NCI-H2196 (cell line): ENCODE data around the gene NXN.
A peak's percentile ranks its signal among the peaks of the same experiment; 100 is the strongest.
"Not testable (repeated sequence)": the region's sequence is repeated elsewhere in the genome, so short reads cannot be mapped to it uniquely, and the experiment has no call there.

Experiments used
- DNase-seq: peaks from one replicate; lab custom pipeline; 2025; ENCODE audit not compliant: unreplicated experiment; lab: John Stamatoyannopoulos, UW

NXN gene

DNA sequence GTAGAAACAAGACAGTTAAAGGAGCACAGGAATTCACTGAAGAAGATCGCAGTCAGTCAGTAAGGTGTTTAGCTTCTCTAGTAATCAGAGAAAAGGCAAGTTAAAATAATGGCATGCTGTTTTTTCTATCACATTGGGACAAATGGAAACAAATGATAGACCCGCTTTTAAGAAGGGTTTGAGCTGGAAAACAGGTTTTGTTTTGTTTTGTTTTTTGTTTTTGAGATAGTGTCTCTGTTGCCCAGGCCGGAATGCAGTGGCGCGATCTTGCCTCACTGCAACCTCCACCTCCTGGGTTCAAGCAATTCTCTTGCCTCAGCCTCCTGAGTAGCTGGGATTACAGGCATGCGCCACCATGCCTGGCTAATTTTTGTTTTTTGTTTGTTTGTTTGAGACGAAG is 193.7 kb downstream of the NXN start:
- not testable (repeated sequence) for DNase-seq

DNA sequence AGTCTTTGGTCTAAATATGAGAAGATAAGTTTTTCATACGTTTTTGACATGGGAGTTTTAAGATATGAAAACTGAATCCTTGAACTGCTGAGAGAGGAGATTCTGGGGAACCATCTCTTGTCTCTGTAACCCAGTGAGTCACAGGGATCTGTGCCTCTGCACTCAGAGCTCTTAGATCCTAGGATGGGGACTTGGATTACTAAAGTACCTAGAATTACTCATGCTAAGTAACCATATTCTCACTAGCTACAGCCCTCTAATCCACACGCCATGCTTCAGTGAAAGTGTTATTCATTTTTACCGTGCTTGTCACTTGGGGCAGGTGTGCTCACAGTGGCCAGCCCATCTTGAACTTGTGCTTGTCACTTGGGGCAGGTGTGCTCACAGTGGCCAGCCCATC is 195.4 kb downstream of the NXN start:
- no peak for DNase-seq

DNA sequence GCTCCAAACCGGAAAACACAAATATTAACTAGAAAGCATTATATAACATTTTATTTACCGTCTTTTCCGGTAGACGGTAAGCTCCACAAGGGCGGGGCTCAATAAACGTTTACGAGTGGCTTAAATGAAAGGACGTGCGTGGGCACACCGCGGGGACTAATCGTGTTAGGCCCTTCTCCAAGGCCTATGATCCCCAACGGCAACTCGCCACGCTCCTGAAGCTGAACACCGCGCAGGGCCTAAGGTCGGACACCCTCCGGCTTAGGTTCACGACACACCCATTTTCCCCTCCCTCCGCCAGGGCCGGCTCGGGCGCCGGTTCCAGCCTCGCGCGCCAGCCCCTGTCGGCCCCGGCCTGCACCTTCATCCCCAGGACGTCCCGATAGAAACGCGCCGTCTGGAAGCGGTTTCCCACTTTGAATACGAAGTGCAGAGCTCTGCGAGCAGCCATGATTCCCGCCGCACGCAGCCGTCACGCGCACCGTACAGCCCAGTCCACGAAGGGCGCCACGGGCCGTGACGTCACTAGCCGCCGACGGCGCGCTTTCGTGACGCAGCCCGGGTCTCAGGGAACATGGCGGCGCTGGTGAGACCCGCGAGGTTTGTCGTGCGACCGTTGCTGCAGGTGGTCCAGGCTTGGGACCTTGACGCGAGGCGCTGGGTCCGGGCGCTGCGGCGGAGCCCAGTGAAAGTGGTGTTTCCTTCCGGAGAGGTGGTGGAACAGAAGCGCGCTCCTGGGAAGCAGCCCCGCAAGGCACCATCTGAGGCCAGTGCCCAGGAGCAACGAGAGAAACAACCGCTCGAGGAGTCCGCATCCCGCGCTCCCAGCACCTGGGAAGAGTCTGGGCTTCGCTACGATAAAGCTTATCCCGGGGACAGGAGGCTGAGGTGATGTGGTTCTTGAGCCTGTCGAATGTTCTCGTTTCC is 197.5 kb downstream of the NXN start, which contains the start of the genes GLOD4 and MRM3:
Gene GLOD4 (minus strand): TSS at position 476 of the 927 bp plus-strand sequence. CDS start 25 bp downstream, at position 451.
Gene MRM3 (plus strand): TSS at position 549 of the 927 bp plus-strand sequence. CDS start 26 bp downstream, at position 575.
- DNase-seq: peak; percentile 63

DNA sequence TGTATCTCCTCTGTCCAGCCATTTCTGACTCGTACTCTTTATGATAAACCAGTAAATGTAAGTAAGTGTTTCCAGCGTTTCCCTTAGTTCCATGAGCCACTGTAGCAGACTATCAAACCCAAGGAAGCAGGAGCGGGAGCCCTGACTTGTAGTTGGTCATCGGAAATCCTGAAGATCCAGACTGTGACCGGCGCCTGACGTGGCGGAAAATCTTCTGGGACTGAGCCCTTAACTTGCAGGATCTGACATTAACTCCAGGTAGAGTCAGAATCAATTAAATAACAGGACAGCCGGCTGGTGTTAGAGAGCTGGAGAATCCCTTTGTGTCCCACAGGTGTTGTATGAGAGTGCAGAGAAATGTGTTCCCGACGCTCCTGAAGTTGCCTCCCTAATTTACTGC is 201.5 kb downstream of the NXN start:
- no peak for DNase-seq

DNA sequence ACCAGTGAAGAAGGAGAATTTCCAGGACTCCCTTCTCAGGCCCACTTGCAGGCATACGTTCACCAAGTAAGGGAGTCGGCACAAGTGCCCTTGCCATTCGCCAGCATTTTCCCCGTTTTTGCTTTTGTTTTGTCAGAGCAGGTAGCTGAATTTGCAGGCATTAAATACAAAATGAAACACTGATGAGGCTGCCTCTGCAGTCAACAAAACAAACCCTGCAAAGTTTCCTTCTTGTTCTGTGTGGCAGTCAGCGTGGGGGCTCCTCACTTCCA is 205.3 kb downstream of the NXN start:
- DNase-seq: no peak

DNA sequence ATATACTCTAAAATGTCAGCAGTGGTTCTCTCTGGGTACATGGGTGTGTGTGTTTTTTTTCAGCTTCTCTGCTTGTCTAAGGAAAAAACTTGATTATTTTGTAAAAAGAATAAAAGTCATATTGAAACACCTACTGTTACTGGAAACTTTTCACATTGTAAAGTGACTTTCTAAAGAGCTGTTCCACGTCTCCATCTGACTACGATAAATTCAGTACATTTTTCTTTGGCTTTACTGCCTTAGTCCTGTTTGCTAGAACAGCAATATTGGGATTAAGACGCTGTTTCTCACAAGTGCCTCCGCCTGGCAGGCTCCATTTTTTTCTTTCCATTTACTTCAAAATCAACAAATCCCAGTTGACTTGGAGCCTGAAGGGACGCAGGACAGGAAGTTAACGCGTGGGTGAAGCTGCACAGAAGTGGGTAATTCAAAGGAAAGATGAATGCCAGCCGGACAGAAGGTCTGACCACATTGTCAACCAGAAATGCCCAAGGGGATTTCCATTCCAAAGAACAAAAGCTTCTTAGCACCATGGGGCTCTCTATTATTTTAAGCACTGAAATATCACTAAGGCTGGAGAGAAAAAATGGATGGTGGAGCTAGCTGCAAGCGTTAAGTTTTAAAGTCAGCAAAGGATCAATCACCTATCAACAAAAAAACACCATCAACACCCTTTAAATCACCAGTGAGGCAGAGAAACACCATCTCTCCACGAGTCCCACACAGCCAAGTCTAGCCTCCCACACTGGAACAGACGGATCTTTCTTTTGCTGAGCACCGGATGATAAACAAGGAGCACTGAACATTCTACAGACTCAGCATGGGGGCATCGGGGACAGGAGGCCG is 205.9 kb downstream of the NXN start:
- DNase-seq: no peak

DNA sequence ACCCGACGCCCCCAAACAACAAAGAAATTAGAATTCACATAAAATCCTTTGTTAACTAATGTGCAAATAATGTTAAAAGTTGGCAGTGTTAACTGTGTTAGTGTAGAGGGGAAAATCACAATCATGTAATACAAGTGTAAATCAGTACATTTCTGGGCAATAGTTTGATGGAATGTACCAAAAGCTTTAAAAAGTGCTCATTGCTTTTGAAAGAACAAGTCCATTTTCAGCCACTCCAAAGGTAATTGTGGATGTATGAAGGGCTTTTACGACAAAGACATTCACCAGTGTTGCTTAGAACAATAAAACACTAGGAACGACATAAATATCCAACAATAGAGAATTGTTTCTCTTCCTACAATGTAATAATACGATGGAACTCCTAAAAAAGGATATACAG is 206.6 kb downstream of the NXN start:
- no peak for DNase-seq

DNA sequence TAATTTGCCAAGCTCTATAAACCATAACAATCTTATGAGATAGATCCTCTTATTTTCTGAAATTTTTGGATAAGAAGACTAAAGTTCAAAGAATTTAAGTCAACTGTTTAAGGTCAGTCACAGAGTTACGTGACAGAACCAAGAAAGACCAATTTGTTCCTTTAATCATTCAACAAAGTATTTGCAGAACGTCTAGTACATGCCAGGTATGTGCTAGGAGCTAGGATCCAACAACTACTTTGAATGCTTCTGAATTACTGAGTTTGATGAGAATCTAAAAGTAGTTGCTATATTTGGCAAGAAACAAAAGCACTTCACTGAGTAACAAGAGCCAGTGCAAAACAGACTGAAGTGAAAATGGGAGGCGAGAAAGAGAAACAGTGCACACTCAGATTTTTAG is 212.5 kb downstream of the NXN start:
- no peak for DNase-seq

DNA sequence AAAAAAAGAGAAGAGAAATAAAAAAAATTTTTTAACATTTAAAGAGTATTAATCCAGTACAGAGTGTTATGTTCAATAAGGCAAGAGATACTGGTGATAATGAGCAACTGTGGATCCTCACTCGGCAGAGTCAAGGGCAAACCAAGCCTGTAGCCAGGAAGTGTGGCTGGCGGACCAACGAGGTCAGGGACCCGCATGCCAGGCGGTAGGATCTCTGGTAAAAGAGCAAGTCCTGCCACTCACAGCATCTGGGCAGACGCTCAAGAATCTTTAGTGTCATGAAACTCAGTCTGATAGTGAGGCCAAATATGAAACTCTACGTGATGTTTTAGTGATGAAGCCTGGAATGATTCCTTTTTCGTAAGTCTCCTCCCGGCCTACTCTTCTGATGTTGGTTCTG is 219.2 kb downstream of the NXN start:
- DNase-seq: no peak

DNA sequence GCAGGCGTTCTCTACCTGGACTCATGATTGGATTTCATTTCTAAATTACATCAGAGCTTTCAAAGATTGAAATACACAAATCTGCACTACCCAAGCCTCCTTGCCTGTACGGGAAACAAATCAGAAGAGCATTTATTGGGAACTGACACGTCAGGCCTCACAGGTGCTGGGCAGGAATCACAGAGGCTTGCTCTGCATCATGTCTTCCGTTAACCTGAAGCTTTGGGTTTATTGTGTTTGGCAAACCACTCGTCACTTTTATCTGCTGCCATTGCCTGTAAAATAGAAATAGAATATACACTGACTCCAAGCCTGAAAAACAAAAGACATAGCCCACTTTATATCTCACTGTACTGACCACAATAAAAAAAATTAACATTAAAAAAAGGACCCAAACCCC is 219.6 kb downstream of the NXN start:
- no peak for DNase-seq

DNA sequence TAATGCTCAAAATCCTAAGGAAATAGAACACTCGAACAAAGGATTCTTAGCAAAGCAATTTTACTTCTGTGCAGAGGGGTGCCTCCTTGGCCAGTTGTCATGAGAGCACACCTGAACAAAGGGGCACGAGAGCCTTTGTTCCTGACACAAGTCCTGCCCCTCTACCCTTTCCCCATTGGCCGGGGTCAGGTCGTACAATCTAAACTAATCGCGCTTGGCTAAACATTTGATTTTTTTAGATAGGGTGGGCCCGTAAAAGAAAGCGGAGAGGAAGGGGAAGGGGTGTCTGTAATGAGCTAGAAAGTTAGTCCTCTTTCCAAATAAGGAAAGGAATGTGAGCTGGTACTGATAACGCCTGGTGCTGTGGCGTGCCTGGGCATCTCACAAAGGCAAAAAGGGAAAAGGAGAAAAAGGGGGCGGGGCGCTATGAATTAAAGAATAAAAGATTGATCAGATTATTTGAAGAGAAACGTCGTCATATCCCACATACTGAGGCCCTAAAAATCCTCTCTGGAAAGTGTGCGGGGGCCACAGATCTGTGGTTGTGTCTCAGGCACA is 223.5 kb downstream of the NXN start:
- not testable (repeated sequence) for DNase-seq

DNA sequence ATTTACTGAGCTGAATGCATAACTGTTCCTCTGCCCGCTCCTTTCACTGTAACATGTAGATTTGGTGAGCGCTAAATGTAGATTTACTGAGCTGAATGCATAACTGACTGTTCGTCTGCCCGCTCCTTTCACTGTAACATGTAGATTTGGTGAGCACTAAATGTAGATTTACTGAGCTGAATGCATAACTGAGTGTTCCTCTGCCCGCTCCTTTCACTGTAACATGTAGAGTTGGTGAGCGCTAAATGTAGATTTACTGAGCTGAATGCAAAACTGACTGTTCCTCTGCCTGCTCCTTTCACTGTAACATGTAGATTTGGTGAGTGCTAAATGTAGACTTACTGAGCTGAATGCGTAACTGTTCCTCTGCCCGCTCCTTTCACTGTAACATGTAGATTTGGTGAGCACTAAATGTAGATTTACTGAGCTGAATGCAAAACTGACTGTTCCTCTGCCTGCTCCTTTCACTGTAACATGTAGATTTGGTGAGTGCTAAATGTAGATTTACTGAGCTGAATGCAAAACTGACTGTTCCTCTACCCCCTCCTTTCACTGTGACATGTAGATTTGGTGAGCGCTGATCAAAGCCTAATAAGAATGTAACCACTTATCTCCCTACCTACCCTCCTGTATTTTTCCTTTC is 224.1 kb downstream of the NXN start:
- not testable (repeated sequence) for DNase-seq

DNA sequence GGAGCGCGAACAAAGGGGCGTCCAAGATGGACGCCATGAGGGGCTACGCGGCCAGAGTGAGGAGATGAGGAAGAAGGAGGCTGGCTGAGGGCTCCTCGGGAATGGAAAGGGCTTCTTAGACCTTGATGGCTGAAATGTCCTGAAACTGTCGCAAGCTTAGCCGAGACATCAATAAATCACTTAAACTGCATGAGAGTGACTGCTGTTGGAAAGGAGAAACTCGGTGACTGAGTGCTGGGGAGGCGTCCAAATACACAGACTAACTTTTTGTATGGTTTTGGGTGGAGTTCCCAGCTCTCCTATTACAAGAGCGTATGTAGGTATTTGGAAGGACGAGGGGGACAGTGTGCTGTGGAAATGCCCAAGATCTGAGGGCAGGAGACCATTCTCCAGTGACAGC is 226.2 kb downstream of the NXN start:
- no peak for DNase-seq

DNA sequence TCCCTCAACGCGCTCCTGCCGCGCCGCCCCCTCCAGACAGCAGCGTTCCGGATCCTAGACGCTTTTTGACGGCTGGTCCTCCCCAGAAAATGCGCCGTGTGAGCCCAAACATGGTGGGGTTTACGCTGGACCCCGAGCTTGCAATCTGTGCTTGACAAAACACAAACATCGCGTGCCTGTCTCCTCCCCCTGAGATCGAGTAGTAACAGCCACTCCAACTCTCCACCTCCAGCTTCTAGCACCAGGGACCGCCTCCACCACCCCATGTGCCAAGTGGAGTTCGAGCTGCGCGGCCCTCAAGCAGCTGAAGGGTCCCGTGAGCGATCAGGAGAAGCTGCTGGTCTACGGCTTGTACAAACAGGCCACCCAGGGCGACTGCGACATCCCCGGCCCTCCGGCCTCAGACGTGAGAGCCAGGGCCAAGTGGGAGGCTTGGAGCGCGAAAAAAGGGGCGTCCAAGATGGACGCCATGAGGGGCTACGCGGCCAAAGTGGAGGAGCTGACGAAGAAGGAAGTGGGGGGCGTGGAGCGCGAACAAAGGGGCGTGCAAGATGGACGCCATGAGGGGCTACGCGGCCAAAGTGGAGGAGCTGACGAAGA is 226.9 kb downstream of the NXN start:
- DNase-seq: peak; percentile 8

DNA sequence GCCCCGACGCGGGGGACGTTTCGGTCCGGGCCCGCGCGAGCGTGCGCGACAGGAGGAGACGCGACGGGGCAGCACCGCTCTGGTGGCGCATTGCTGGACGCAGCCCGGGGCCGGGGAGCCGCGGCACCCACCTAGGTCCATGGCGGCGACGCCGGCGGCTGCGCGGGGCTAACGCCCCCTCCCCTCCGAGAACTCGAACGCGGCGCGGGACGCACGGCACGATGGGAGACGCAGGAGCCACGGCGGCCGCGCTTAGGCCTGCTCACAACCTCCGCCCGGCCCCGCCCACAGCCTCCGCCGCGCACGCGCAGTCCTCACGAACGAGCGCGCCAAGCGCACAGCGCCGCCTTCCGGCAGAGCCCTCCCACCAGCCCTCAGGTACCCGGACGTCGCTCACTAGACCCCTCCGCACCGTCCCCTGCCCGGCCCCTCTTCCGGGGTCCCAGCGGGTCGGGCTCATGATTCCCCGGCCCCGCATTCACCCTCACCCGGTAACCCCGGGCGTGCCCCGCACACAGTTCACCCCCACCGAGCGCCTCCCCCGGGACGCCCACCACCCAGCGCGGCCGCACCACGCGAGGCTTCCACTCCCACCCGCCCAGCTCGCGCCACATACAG is 227.5 kb downstream of the NXN start, which contains the start of gene GEMIN4:
Gene GEMIN4 (minus strand): TSS at position 263 of the 618 bp plus-strand sequence. CDS start 122 bp downstream, at position 141.
- peak; percentile 75 for DNase-seq

DNA sequence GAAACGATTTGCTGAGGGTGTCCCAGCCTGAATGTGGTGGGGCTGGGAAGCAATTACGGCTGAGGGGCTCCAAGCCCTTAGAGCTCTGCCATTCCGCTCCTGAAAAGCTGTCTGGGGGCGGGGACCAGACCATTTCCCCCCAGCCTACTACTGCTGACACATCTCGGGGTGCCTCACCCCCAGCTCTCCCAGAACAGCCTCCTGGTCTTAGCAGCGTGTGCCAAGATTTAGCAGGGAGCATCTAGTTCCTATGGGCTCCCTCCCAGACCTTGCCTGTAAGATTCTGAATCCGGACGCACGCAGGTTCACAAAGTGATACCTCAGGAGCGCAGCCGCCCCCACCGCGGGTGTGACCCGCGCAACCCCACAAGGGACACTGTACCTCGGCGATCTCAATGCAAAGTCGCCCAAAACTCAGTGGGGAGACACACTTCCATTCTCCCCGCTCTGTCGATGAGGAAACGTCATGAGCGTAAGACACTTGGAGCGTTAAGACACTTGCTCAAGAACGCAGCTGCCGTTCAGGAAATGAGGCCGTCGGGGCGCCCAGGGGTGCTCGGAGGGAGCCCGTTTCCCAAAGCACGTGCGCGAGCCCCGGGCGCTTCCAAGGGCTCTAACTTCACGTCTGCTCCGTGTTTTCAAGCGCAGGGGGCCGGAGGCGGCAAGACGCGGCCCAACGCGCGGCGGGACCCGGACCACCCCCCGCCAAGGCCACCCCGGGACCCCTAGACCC is 228.1 kb downstream of the NXN start:
- no peak for DNase-seq

DNA sequence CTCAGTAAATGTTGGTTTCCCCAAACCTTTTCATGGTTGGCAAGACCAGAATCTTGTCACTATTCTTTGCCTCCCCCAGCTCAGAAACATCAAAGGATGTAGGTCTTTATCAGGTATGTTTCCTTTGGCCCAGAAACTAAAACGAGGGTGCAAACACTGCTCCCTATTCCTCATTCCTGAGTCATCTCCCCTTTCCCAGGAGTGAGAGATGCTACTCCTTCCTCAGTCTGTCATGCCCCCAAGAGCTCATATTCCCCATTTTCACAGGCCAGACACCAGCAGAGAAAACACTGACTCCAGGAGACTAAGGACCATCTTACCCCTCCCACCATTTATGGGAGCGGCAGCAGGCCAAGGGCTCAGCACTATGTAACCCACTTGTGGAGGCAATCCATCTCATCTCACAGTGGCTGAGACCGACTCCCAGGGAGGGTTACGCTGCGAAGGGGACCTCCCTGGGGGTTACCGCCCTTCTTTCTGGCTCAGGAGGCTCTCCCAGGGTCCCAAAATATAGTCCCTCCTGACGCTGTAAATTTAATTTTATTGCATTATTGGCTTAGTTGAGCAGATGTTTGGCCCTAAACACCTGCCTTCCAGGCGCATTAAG is 229.0 kb downstream of the NXN start:
- DNase-seq: no peak

DNA sequence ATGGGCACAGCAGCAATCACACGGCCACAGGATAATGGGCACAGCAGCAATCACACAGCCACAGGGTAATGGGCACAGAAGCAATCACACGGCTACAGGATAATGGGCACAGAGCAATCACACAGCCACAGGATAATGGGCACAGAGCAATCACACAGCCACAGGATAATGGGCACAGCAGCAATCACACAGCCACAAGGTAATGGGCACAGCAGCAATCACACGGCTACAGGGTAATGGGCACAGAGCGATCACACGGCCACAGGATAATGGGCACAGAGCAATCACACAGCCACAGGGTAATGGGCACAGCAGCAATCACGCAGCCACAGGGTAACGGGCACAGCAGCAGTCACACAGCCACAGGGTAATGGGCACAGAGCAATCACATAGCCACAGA is 230.2 kb downstream of the NXN start:
- not testable (repeated sequence) for DNase-seq
